UCSD-AML1 (cell line): ENCODE data around the gene ASPG.
"Not testable (repeated sequence)": the region's sequence is repeated elsewhere in the genome, so short reads cannot be mapped to it uniquely, and the experiment has no call there.

Source experiments
- DNase-seq: peaks from one replicate; lab custom pipeline; 2025; ENCODE audit not compliant: unreplicated experiment; lab: John Stamatoyannopoulos, UW

Gene ASPG

GRCh38 chr14:104144911-104145825, 59.7 kb downstream of the ASPG start:
- no peak for DNase-seq

DNA sequence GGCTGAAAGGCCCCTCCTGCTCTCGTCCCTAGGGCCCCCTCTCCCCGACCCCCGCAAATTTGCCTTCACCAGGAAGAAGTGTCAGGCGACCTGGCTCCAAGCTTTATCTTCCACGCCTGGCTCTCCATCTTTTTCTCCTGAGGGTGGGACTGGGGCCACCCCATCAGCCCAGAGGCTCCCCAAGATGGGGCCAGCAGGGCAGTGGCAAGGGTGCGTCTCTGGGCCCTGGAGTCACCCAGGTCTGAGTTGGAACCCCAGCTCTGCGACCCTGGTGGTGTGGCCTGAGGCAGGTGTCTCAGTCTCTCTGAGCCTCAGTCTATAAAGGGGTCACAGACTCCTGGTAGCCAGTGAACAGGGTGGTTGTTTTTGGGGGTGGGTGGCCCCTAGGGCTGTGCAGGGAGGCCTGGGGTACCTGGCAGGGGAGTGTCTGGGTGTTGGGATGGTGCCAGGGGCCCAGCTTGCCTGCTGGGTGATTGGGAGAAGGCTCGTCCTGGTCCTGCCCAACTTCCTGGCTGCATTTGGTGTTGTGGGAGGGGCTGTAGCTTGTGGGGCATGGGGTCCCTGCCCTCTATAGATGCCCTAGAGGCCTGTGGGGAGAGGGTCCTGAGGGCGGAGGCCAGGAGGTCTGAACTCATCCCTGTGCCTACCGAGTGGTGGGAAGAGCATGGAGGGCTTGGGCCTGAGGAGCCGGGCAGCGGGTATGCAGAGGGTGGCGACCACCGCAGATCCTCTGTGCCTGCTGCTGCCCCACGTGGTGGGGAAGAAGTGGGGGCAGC, 60.5 kb downstream of the ASPG start:
- DNase-seq, result no peak

GRCh38 chr14:104146651-104147345, 61.3 kb downstream of the ASPG start:
- no peak for DNase-seq

GRCh38 chr14:104147346-104148125, 62.0 kb downstream of the ASPG start:
- no peak for DNase-seq

DNA sequence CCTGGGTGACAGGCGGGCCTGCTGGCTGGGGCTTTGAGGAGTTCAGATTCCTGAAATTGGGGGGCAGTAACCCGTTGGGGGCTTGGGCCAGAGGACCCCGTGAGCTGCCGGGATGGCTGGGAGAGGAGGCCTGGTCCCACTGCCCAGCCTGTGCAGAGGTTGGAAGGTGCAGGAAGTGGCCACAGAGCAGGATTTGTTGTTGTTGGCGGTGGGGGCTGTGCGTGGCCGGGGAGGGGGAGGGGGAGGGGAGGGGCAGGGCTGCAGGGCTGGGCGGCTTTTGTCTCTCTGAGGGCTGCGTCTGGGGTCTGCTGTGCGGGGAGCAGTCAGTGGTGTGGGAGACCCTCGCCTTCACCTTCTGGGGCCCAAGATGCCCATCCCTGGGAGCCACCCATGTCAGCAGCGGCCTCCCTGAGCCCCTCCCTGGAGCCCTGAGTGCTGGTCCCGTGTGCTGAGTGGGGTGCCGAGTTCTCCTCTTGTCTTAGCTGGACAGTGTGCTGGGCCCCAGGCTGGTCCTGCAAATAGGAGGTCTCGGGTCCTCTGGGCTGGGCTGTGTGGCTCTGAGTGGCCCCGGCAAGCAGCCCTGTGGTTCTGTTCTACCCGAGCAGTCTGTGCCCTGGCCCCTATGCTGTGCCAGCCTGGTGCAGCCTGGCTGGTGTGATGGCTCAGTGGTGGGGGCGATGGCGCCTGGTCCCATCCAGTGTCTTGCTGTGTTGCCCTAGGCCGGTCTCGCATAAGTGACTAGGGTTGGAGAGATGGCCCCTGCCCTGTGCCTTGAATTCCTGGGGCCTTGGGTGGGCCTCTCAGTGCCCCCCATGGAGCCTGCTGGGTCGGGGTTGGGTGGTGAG, 63.2 kb downstream of the ASPG start:
- no peak for DNase-seq

GRCh38 chr14:104149278-104149595, 63.7 kb downstream of the ASPG start:
- DNase-seq, result no peak

DNA sequence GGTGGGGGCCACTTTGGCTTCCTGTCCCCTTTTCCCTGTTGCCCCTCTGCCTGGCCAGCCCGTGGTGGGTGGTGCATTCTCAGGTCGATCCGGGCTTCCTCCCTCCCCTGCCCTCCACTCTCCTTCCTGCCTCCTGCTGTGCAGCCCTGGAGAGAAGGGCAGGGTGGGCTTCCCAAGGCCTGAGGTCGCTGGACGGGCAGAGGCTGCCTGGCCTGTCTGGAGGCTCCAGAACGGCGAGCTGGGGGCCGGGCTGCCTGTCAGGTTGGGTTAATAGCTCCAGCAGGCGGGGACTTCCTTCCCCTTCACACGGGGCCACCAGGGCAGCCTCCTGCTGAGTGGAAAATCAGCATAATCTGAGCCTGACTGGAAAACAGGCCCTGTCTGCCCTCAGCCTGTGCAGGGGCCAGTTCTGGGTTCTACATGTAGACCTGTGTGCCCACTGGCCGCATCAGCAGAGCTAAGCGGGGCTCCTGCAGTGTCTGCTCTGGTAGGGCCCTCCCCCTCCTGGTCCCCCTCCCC, 64.2 kb downstream of the ASPG start:
- DNase-seq, result peak; percentile 71

DNA sequence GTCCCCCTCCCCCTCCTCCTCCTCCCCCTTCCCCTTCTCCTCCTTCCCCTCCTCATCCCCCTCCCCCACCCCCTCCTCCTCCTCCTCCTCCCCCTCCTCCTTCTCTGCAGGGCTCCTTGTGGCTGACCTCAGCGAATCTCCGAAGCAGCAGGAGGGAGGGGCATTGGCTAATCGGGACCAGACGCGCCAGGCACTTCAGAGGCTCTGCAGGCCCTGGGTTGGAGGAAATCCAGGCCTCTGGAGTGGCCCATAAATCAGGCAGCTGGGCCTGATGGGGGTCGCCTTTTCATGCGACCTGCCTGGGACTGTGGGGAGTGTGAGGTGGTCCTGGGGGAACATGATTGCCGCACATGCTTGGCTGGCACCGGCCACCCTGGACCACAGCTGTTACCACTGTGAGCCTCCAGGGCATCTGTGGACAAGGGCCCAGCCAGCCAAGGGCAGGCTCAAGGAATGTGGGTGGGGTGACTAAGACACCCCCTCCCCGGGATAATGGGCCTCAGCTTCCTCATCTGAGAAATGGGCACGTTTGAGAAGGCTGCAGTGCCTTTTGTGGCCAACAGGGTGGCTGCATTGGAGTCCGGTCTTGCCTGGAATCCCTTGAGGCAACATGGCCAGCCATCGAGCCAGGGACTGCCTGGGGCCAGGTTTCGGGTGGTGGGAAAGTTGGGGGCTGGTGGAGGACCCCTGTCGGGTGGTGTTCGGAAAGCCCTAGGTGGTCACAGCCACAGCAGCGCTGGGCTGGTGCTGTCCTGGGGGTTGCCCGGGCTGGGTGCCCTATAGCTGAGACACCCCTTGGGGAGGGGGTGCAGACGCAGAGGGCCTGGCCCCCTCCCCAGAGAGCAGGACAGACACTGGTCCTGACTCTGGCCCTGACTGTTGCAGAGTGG, 64.9 kb downstream of the ASPG start:
- peak; percentile 50 for DNase-seq

GRCh38 chr14:104151026-104151381, 65.5 kb downstream of the ASPG start:
- no peak for DNase-seq

- DNase-seq, result no peak
These were observed 66.2 kb downstream of the ASPG start for GRCh38 chr14:104151566-104152245.

GRCh38 chr14:104152246-104152575, 66.7 kb downstream of the ASPG start:
- no peak for DNase-seq

DNA sequence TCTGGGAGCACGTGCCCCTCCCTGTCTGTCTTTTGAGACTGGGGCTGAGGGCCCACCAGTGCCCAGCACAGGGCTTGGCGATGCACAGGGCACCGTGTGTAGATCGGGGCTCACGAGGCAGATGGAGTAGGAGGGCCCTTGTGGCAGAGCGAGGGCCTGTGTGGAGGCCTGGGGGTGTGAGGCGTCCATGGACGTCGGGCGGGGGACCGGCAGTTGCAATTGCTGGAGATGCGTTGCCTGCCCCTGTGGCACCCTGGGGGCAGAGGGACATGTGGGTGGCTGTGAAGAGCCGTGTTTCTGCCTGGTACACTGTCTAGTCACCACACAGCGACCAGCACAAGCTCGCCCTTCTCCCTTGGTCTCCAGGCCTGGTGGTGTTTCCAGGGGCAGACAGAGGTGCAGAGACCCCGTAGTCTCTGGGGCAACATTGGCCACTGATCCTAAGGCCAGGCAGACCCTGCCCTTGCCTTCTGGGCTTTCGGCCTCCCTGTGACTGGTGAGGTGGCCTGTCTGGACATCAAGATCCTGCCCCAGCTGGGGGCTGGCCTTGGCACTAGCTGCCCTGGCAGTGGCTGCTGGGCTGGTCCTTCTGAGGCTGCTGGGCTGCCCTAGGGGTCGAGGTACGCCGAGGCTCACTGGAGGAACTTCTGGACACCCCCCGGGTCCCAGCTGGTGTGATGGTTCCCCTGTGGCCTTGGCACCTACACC, 67.3 kb downstream of the ASPG start:
- no peak for DNase-seq

- not testable (repeated sequence) for DNase-seq
These were observed 67.9 kb downstream of the ASPG start for GRCh38 chr14:104153394-104153755.

DNA sequence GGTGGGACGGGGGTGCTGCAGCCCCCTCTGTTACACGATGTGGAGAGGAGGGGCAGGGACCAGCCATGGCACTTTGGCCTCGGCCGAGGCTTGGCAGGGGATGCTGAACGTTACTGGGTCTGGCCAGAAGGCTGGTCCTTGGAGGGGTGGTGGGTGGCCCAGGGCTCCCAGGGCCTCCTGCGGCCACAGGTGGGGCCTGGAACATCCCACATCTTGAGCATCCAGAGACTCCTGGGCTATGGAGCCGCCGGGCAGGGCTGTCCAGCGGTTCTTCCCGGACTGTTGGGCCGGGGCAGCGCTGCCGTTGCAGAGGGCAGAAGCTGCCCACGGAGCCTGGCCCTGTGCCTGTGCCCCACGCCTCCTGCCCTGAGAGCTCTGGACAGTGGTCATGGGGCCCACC, 68.7 kb downstream of the ASPG start:
- DNase-seq, result no peak

DNA sequence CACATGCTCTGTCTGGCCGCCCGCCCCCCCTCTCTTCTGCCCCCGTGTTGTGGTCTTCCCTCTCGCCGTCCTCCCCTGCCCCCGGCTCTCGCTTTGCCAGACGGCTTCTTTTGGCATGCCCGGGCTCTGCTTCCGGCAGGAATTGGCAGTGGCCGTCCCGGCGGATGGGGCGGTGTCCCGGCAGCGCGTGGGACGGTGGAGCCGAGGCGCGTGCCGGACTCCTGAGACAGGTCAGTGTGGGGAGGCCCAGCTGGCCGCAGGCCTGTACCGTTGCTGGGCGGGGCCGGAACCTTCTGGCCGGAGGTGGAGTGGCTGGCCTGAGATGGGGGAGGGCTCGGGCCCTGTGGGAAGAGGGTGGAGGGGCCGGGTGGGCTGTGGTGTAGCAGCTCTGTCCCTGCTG, 70.0 kb downstream of the ASPG start:
- DNase-seq, result no peak

DNA sequence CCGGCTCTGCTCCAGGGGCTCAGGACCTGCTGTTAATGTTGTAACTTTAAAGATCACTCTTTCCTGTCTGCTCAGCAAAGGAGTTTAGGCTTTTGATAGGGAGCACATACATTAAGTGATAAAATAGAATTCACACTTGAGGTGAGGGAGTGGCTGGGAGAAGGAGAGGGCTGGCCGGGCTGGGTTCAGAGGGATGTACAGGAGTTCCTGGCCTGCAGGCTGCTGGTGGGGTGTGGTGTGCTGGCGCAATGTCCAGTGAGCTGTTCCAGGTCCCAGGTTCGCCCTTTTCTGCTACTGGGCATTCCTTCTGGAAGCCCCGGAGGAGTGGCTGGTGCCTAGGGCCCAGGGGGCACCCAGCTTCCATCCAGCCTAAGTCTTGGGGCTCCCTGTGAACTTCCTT, 70.6 kb downstream of the ASPG start:
- DNase-seq, result no peak

DNA sequence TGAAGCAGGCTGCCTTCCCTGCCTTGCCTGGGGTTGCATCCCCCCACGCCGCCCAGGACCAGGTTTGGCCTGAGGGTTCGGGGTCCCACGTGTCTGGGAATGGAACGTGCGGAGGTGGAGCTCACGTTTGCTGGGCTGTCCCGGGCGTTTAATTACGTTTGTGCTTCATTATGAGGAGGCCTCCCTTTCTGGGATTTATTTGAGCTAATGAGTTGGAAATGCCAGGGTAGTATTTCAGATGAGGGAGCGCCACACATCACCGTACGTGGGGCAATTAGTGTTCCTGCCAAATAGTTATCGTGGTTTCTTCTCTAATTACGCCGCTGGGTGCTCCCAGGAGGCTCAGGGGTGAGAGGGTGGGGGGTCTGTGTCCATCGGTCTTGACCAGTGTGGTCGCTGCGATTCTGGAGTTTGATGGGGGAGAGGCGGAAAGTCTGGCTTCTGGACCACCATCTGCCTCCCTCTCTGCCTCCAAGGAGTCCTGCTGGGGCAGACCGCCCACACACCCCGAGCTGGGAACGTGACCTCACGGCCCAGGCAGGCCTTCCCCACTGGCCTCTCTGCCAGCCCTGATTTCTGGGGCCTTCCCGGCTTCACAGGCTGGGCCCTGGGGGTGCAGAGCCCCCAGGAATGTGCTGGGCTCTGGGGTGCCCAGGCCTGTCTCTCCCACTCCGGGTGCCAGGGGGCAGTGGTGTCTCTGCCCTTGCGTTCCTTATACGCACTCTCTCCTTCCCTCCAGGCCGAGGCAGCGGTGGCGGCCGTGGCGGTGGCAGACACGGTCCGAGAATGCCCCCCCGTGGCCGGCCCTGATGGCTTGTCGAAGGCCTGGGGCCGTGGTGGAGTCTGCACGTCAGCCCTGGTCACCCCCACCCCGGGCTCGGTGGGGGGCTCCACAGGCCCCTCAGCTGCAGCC, 71.8 kb downstream of the ASPG start:
- no peak for DNase-seq
